Kidney (tissue), 14 donors: ENCODE data around the gene DOP1B. TPM values are rescaled to one million over a fixed set of nuclear protein-coding genes. Genes with fewer than 3 reads are reported as not detected.

Source experiments
- DNase-seq, 5 donors: peaks; one replicate each; pipeline ENCODE4 v3.0.0-alpha.2; 2013 to 2020
- FAIRE-seq: peaks from 2 replicates; lab custom pipeline; 2012; peaks lifted over from hg19 to GRCh38; lab: Jason Lieb, UNC
- H3K27ac ChIP-seq, 2 donors: one replicate each; pipeline ENCODE4 v1.7.0; 2013; ENCODE audit warnings: low read depth in 2 of 2, low read length in 2 of 2, inconsistent platforms in 1 of 2
- H3K27me3 ChIP-seq: one replicate; pipeline ENCODE4 v1.7.1; 2013; ENCODE audit warnings: low read length, inconsistent platforms; ENCODE audit not compliant: control insufficient read depth, insufficient read depth
- H3K36me3 ChIP-seq, 3 donors: one replicate each; pipeline versions ENCODE4 v1.7.0 to v1.7.1; 2013; ENCODE audit warnings: low read length in 3 of 3, control low read depth in 1 of 3, inconsistent platforms in 1 of 3; ENCODE audit not compliant: insufficient read depth in 3 of 3, control insufficient read depth in 2 of 3
- H3K4me1 ChIP-seq, 3 donors: one replicate each; pipeline versions ENCODE4 v1.7.0 to v1.7.1; 2013; ENCODE audit warnings: low read length in 3 of 3, inconsistent platforms in 1 of 3, low read depth in 1 of 3; ENCODE audit not compliant: control insufficient read depth in 2 of 3, insufficient read depth in 2 of 3
- H3K4me3 ChIP-seq, 3 donors: one replicate each; pipeline versions ENCODE4 v1.7.0 to v1.8.1; 2013; ENCODE audit warnings: low read length in 3 of 3, control low read depth in 1 of 3, inconsistent platforms in 1 of 3
- H3K9ac ChIP-seq, 3 donors: one replicate each; pipeline versions ENCODE4 v1.7.0 to v1.7.1; 2013; ENCODE audit warnings: low read length in 3 of 3, control low read depth in 1 of 3, inconsistent platforms in 1 of 3
- H3K9me3 ChIP-seq, 3 donors: one replicate each; pipeline versions ENCODE4 v1.7.0 to v1.7.1; 2013; ENCODE audit warnings: low read length in 3 of 3, control low read depth in 1 of 3, inconsistent platforms in 1 of 3; ENCODE audit not compliant: control insufficient read depth in 2 of 3, insufficient read depth in 1 of 3
- CTCF ChIP-seq: IDR thresholded peaks from 3 replicates; pipeline ENCODE4 v1.5.1; 2012; ENCODE audit warnings: mild to moderate bottlenecking, moderate library complexity, borderline replicate concordance; ENCODE audit not compliant: insufficient read depth; ENCODE audit errors: extremely low read depth
- intact Hi-C: fragments of 100-400 bp; cut with DNase I; formaldehyde crosslinking; loops from one replicate; pipeline ENCODE4 v1.11.1; 2022
- polyA plus RNA-seq: library from polyadenylated mRNA; stranded (reverse); fragments of 350-450 nt; fragmentation: Illumina TruSeq; extraction: RNeasy Lipid Tissue Mini Kit (QIAGEN cat#74804); gene quantifications from one replicate; pipeline ENCODE4 v1.2.3, GENCODE V29; 2014; ENCODE audit warnings: low read depth, low replicate concordance; ENCODE audit not compliant: insufficient read depth
- total RNA-seq: library from RNA; stranded (reverse); fragmentation: NEBNext Ultra II Directional; extraction: Animal tissue kit (Norgen Biotek cat#: 25700); gene quantifications from one replicate; pipeline ENCODE4 v1.2.1, GENCODE V29; 2021
- donor health status: control.
- donor health status: control.
- donor health status: control.
- donor health status: control.
- donor health status: control.
- donor health status: DM: yes; HTN: yes; CAD: no.
- donor health status: Normal renal cell carcinoma (clear cell type).

Gene DOP1B
- total and polyA plus RNA-seq, 2 donors from 2014 or later = 1.2 to 19.2 TPM

- intact Hi-C loops = loop anchor here (10.0 kb wide), 1 partner anchor 59 kb away; no protein-coding TSS in a partner anchor
- peak in 1 of 5 donors; percentile 53 for DNase-seq
- Histone ChIP-seq H3K4me1 (no peaks in the 10 kb centered on the region), H3K4me3 (no peak overlapping the region), H3K9ac (no peak overlapping the region), H3K27me3 (no peaks in the 10 kb centered on the region), H3K9me3 (no peaks in the 10 kb centered on the region), H3K27ac (no peak overlapping the region), H3K36me3 (no peaks in the 10 kb centered on the region)
- TF ChIP-seq CTCF = no peak
- no peak for FAIRE-seq
Observed at GRCh38 chr21:36203603-36203889, 46.9 kb downstream of the DOP1B start.

- no peaks in the 10 kb centered on the region for H3K36me3 ChIP-seq
- no peak for FAIRE-seq
- no peak for TF ChIP-seq CTCF
- H3K9ac ChIP-seq = no peak overlapping the region
- no peaks in the 10 kb centered on the region for H3K9me3 ChIP-seq
- no peaks in the 10 kb centered on the region for H3K27me3 ChIP-seq
- H3K4me3 ChIP-seq = no peak overlapping the region
- no peak for DNase-seq
- no peak overlapping the region for H3K27ac ChIP-seq
- intact Hi-C loops = loop anchor here (10.0 kb wide), 1 partner anchor 60 kb away; no protein-coding TSS in a partner anchor
- no peaks in the 10 kb centered on the region for H3K4me1 ChIP-seq
Observed at GRCh38 chr21:36204980-36205379, 48.4 kb downstream of the DOP1B start.

GRCh38 chr21:36205962-36206361, 49.3 kb downstream of the DOP1B start:
- Histone ChIP-seq H3K9ac (no peak overlapping the region), H3K9me3 (no peaks in the 10 kb centered on the region), H3K36me3 (no peaks in the 10 kb centered on the region), H3K27me3 (no peaks in the 10 kb centered on the region), H3K27ac (no peak overlapping the region), H3K4me1 (no peaks in the 10 kb centered on the region), H3K4me3 (no peak overlapping the region)
- no peak for DNase-seq
- intact Hi-C loops = loop anchor here (10.0 kb wide), 1 partner anchor 61 kb away; no protein-coding TSS in a partner anchor
- no peak for FAIRE-seq
- TF ChIP-seq CTCF = no peak

Other genes with a start within 250 kb of the DOP1B start
- gene SETD4, start 96.3 kb upstream of the DOP1B start, total RNA-seq = 22.5 TPM
- 14.2 TPM for gene SETD4, start 96.3 kb upstream of the DOP1B start, polyA plus RNA-seq
- gene CBR1, start 86.8 kb upstream of the DOP1B start, total RNA-seq = 94.3 TPM
- 379 TPM for gene CBR1, start 86.8 kb upstream of the DOP1B start, polyA plus RNA-seq
- gene CBR3, start 21.7 kb upstream of the DOP1B start, total RNA-seq = 2.6 TPM
- gene CBR3, start 21.7 kb upstream of the DOP1B start, polyA plus RNA-seq = 5.9 TPM
- gene MORC3, start 163.4 kb downstream of the DOP1B start, total RNA-seq = 32.4 TPM
- gene MORC3, start 163.4 kb downstream of the DOP1B start, polyA plus RNA-seq = 6.6 TPM
- 2.5 TPM for gene CHAF1B, start 228.6 kb downstream of the DOP1B start, total RNA-seq
- gene CHAF1B, start 228.6 kb downstream of the DOP1B start, polyA plus RNA-seq = 1.0 TPM